SK-N-SH treated with all-trans-retinoic acid at 6 μM for 48 hours (cell line): ENCODE data around the gene PTPRG.

Experiments
- ARNTL ChIP-seq: fragments of 450-650 bp; formaldehyde crosslinking; IDR thresholded peaks from 2 replicates; pipeline ENCODE4 v1.5.0; 2020; ENCODE audit warnings: low read depth, mild to moderate bottlenecking, moderate library complexity, borderline replicate concordance
- CSDC2 ChIP-seq: fragments of 250-450 bp; sonication (Bioruptor Pico); IDR thresholded peaks from 2 replicates; pipeline ENCODE4 v1.5.0; 2020; ENCODE audit warnings: mild to moderate bottlenecking, moderate library complexity
- GLIS3 ChIP-seq: fragments of 250-450 bp; sonication (Bioruptor Pico); IDR thresholded peaks from 2 replicates; pipeline ENCODE4 v1.5.0; 2020; ENCODE audit warnings: mild to moderate bottlenecking, moderate library complexity
- POU6F1 ChIP-seq: fragments of 250-450 bp; sonication (Bioruptor Pico); IDR thresholded peaks from 2 replicates; pipeline ENCODE4 v1.8.0; 2021; ENCODE audit warnings: low read depth, mild to moderate bottlenecking, moderate library complexity, borderline replicate concordance
- RARB ChIP-seq: fragments of 250-450 bp; sonication (Bioruptor Pico); IDR thresholded peaks from 2 replicates; pipeline ENCODE4 v1.8.0; 2021; ENCODE audit warnings: mild to moderate bottlenecking, moderate library complexity
- TSHZ2 ChIP-seq: fragments of 250-450 bp; sonication (Bioruptor Pico); IDR thresholded peaks from 2 replicates; pipeline ENCODE4 v1.5.0; 2020; ENCODE audit warnings: mild to moderate bottlenecking, moderate library complexity
- ZFP3 ChIP-seq: fragments of 250-450 bp; sonication (Bioruptor Pico); IDR thresholded peaks from 2 replicates; pipeline ENCODE4 v1.5.0; 2020; ENCODE audit warnings: mild to moderate bottlenecking, moderate library complexity
- ZFP30 ChIP-seq: fragments of 450-650 bp; formaldehyde crosslinking; IDR thresholded peaks from 2 replicates; pipeline ENCODE4 v1.5.0; 2022; ENCODE audit warnings: mild to moderate bottlenecking, moderate library complexity
- ZNF70 ChIP-seq: fragments of 450-650 bp; formaldehyde crosslinking; IDR thresholded peaks from 2 replicates; pipeline ENCODE4 v1.5.0; 2020; ENCODE audit warnings: mild to moderate bottlenecking, moderate library complexity
- TF ChIP-seq, protein P1 (sequence below): fragments of 250-450 bp; sonication (Bioruptor Pico); IDR thresholded peaks from 2 replicates; pipeline ENCODE4 v1.8.0; 2020; ENCODE audit warnings: mild to moderate bottlenecking, moderate library complexity, borderline replicate concordance
- TF ChIP-seq, protein P2 (sequence below): fragments of 250-450 bp; sonication (Bioruptor Pico); IDR thresholded peaks from 2 replicates; pipeline ENCODE4 v1.5.1; 2020; ENCODE audit warnings: low read depth, mild to moderate bottlenecking, moderate library complexity
- TF ChIP-seq, protein P3 (sequence below): fragments of 250-450 bp; sonication (Bioruptor Pico); IDR thresholded peaks from 2 replicates; pipeline ENCODE4 v1.5.1; 2021; ENCODE audit warnings: mild to moderate bottlenecking, moderate library complexity

DNA sequence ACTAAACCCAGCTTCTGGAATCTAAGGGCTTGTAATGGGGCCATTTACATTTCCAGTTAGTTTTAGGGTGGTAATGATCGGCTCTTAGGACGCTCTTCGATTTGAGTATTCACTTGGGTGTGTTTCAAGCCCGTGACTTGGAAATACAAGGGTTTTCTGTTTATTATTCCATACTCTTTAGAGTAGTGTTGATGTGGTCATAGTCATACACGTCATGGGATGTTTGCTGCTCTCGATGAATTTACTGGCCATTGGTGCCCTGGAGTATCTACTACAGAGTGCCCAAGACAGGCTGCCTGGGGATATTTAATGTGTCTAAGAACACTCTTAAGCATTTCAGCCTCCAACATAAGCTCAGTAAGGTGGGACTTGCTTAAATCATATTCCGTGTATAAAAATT is 64.1 kb downstream of the PTPRG start:
- TF ChIP-seq ZNF70 (CRISPR knock-in tag) (no peak), GLIS3 (CRISPR knock-in tag) (no peak), ZFP30 (CRISPR knock-in tag) (no peak), ARNTL (CRISPR knock-in tag) (no peak), CSDC2 (CRISPR knock-in tag) (no peak), POU6F1 (CRISPR knock-in tag) (no peak), TSHZ2 (no peak), RARB (CRISPR knock-in tag) (no peak), ZFP3 (CRISPR knock-in tag) (no peak)
- TF ChIP-seq, protein P1, sequence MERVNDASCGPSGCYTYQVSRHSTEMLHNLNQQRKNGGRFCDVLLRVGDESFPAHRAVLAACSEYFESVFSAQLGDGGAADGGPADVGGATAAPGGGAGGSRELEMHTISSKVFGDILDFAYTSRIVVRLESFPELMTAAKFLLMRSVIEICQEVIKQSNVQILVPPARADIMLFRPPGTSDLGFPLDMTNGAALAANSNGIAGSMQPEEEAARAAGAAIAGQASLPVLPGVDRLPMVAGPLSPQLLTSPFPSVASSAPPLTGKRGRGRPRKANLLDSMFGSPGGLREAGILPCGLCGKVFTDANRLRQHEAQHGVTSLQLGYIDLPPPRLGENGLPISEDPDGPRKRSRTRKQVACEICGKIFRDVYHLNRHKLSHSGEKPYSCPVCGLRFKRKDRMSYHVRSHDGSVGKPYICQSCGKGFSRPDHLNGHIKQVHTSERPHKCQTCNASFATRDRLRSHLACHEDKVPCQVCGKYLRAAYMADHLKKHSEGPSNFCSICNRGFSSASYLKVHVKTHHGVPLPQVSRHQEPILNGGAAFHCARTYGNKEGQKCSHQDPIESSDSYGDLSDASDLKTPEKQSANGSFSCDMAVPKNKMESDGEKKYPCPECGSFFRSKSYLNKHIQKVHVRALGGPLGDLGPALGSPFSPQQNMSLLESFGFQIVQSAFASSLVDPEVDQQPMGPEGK (CRISPR knock-in tag), result no peak
- TF ChIP-seq, protein P2, sequence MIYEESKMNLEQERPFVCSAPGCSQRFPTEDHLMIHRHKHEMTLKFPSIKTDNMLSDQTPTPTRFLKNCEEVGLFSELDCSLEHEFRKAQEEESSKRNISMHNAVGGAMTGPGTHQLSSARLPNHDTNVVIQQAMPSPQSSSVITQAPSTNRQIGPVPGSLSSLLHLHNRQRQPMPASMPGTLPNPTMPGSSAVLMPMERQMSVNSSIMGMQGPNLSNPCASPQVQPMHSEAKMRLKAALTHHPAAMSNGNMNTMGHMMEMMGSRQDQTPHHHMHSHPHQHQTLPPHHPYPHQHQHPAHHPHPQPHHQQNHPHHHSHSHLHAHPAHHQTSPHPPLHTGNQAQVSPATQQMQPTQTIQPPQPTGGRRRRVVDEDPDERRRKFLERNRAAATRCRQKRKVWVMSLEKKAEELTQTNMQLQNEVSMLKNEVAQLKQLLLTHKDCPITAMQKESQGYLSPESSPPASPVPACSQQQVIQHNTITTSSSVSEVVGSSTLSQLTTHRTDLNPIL, result no peak
- TF ChIP-seq, protein P3, sequence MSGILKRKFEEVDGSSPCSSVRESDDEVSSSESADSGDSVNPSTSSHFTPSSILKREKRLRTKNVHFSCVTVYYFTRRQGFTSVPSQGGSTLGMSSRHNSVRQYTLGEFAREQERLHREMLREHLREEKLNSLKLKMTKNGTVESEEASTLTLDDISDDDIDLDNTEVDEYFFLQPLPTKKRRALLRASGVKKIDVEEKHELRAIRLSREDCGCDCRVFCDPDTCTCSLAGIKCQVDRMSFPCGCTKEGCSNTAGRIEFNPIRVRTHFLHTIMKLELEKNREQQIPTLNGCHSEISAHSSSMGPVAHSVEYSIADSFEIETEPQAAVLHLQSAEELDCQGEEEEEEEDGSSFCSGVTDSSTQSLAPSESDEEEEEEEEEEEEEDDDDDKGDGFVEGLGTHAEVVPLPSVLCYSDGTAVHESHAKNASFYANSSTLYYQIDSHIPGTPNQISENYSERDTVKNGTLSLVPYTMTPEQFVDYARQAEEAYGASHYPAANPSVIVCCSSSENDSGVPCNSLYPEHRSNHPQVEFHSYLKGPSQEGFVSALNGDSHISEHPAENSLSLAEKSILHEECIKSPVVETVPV (CRISPR knock-in tag), result no peak
